GDM1 (cell line): ENCODE data around the gene C10orf90.

Source experiments
- DNase-seq: peaks from one replicate; lab custom pipeline; 2025; lab: John Stamatoyannopoulos, UW

Gene C10orf90

GRCh38 chr10:126423732-126424491, 246.6 kb downstream of the C10orf90 start:
- DNase-seq, result no peak

- DNase-seq, result no peak
Observed at GRCh38 chr10:126422567-126422966, 247.9 kb downstream of the C10orf90 start.

GRCh38 chr10:126421756-126422256, 248.7 kb downstream of the C10orf90 start:
- no peak for DNase-seq

- no peak for DNase-seq
Observed at GRCh38 chr10:126420567-126421300, 249.8 kb downstream of the C10orf90 start.

- no peak for DNase-seq
Observed at GRCh38 chr10:126417220-126417825, 253.2 kb downstream of the C10orf90 start.

- DNase-seq, result no peak
Observed at GRCh38 chr10:126409821-126410220, 260.7 kb downstream of the C10orf90 start.

GRCh38 chr10:126408953-126409641, 261.4 kb downstream of the C10orf90 start:
- no peak for DNase-seq

GRCh38 chr10:126407831-126408230, 262.7 kb downstream of the C10orf90 start:
- no peak for DNase-seq

- no peak for DNase-seq
Observed at GRCh38 chr10:126405239-126405775, 265.2 kb downstream of the C10orf90 start.

- DNase-seq, result no peak
Observed at GRCh38 chr10:126402721-126403695, 267.5 kb downstream of the C10orf90 start.

GRCh38 chr10:126400641-126401040, 269.9 kb downstream of the C10orf90 start:
- DNase-seq, result no peak

- no peak for DNase-seq
Observed at GRCh38 chr10:126398924-126399323, 271.6 kb downstream of the C10orf90 start.

GRCh38 chr10:126398383-126398743, 272.1 kb downstream of the C10orf90 start:
- no peak for DNase-seq

- no peak for DNase-seq
Observed at GRCh38 chr10:126397640-126398382, 272.7 kb downstream of the C10orf90 start.

- DNase-seq, result no peak
Observed at GRCh38 chr10:126397156-126397555, 273.3 kb downstream of the C10orf90 start.

GRCh38 chr10:126394948-126395347, 275.5 kb downstream of the C10orf90 start:
- no peak for DNase-seq

- DNase-seq, result no peak
Observed at GRCh38 chr10:126393076-126393475, 277.4 kb downstream of the C10orf90 start.

- no peak for DNase-seq
Observed at GRCh38 chr10:126392469-126392868, 278.0 kb downstream of the C10orf90 start.

GRCh38 chr10:126392068-126392467, 278.4 kb downstream of the C10orf90 start:
- DNase-seq, result no peak
